ENCODE measurements around the gene WDR88.

- TF ChIP-seq BHLHE40 (IDR thresholded peaks at IDR 0.05; ENCODE audit: borderline replicate concordance) (no peak), FOXM1 (IDR thresholded peaks at IDR 0.05; ENCODE audit: borderline replicate concordance) (no peak)
Measured at GRCh38 chr19:33210266-33210940, 78.5 kb downstream of the WDR88 start.

Data from HEK293T (cell line).